GM18505 (cell line): ENCODE results near the gene ASAP2.

ENCODE experiments used
- ATAC-seq: cut with Tn5 transposase; IDR thresholded peaks from one replicate; pipeline ENCODE4 v1.9.1; 2021; ENCODE audit not compliant: unreplicated experiment
- POLR2A ChIP-seq: IDR thresholded peaks from 4 replicates; pipeline ENCODE4 v1.6.1; 2011; ENCODE audit warnings: borderline replicate concordance; ENCODE audit not compliant: insufficient read depth, insufficient read length; ENCODE audit errors: extremely low read depth

ASAP2 gene

DNA sequence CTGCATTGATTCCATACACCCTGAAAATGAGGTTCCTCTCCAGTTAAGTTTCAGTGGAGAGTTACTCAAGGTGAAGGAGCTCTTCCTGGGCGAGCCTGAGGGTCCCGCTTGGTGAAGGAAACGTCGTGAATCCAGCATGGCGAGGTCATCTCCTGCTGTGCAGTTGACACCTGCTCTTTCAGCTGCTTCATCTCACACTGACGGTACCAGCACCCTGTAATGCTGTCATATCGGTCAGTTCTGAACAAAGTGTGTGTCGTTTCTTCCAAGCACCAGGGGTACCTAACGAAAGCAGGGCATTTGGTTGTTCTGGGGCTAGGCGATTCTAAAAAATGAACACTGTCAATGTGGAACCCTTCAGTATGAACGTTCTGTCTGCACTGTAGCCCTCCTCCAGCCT lies 164.1 kb downstream of the ASAP2 start:
- ATAC-seq = no peak
- no peak for TF ChIP-seq POLR2A

GRCh38 chr2:9373047-9373446 lies 166.4 kb downstream of the ASAP2 start:
- no peak for TF ChIP-seq POLR2A
- no peak for ATAC-seq

DNA sequence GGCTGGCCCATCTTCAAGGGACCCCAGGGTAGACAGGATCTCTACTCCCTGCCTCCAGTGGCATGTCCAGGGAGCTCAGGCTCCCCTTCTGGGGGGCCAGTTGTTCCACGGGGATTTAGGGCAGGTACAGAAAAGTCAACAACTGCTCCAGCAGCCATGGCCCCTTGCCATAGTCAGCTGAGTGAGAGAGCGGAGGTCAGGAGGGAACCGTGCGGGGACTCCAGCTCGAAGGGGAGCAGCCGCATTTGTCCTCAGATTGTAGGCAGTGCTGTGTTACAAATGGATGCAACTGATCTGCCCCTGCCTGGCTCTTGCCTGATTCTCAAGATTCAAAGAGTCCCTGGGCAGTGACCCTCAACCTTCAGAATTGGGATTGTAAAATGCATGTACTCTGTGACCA lies 166.9 kb downstream of the ASAP2 start:
- no peak for ATAC-seq
- no peak for TF ChIP-seq POLR2A

- TF ChIP-seq POLR2A = no peak
- no peak for ATAC-seq
These were observed 167.6 kb downstream of the ASAP2 start for GRCh38 chr2:9374071-9374730.

GRCh38 chr2:9375857-9376428 lies 169.3 kb downstream of the ASAP2 start:
- TF ChIP-seq POLR2A = no peak
- no peak for ATAC-seq

DNA sequence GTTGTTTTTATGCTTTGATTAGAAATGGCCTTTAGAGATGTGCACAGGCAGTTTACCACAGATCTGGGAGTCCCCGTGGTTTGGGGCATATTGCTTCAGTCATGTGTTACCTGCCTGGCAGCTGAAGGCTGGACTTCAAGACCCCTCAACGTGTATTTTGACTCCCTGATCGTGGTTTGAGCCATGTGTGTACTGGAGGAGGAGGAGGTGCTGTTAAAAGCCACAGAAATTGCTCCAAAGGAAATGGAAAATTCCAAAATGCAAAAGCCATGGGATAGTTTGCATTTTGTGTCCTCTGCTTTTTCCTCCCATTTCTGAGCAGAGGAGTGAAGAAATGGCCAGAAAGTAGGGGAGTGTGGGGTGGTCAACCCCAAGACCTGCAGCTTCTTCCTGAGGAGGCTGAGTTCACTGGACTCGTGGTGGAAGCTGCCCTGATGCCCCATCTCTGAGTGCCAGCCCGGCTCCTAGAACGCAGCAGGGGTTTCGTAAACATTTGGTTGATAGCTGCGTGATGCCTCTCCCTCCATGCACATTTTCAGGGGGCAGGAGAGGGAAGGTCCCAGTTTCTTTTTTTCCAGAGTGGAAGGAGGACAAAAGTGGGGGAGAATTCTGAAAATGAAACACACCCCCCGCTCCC lies 171.0 kb downstream of the ASAP2 start:
- TF ChIP-seq POLR2A = no peak
- no peak for ATAC-seq

- ATAC-seq = no peak
- TF ChIP-seq POLR2A = no peak
These were observed 172.1 kb downstream of the ASAP2 start for GRCh38 chr2:9378433-9379390.

- no peak for ATAC-seq
- no peak for TF ChIP-seq POLR2A
These were observed 172.8 kb downstream of the ASAP2 start for GRCh38 chr2:9379391-9379755.

GRCh38 chr2:9380702-9381628 lies 174.4 kb downstream of the ASAP2 start:
- no peak for ATAC-seq
- no peak for TF ChIP-seq POLR2A

DNA sequence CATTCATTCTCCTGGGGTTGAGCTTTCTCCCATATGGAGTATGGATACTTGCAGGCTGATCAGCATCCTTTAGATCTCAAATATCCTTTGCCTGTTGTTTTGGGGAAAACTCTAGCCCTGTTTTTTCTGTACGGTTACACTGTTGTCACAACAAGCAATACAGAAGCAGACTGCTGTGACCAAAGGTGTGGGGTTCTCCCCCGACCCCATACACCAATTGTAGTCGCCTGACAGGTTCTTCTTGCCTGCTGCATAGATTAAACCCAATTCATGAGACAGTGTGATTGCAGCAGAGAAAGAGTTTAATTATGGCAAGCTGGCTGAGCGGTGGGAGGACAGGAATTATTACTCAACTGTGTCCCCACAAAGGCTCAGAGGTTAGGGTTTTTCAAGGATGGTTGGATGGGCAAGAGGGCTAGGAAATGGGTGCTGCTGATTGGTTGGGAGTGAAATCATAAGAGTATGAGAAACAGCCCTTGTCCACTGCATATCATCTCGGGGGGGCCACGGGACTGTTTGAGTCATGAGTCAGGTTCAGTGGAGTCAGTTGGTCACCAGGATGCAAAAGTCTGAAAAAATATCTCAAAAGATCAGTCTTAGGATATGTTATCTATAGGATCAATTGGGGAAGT lies 176.1 kb downstream of the ASAP2 start:
- no peak for ATAC-seq
- no peak for TF ChIP-seq POLR2A

- ATAC-seq = no peak
- TF ChIP-seq POLR2A = no peak
These were observed 177.9 kb downstream of the ASAP2 start for GRCh38 chr2:9384521-9384920.

GRCh38 chr2:9385841-9386240 lies 179.2 kb downstream of the ASAP2 start:
- ATAC-seq = no peak
- TF ChIP-seq POLR2A = no peak

- no peak for TF ChIP-seq POLR2A
- ATAC-seq = no peak
These were observed 181.6 kb downstream of the ASAP2 start for GRCh38 chr2:9388199-9388681.
